ENCODE data around the gene STK17A. TPM values are rescaled to one million over a fixed set of nuclear protein-coding genes. Genes with fewer than 3 reads are reported as not detected.
A peak's percentile ranks its signal among the peaks of the same experiment; 100 is the strongest.
"Not testable (repeated sequence)": the region's sequence is repeated elsewhere in the genome, so short reads cannot be mapped to it uniquely, and the experiment has no call there.

Gene STK17A
- total RNA-seq, 1 experiment from 2014 or later = 161 TPM

DNA sequence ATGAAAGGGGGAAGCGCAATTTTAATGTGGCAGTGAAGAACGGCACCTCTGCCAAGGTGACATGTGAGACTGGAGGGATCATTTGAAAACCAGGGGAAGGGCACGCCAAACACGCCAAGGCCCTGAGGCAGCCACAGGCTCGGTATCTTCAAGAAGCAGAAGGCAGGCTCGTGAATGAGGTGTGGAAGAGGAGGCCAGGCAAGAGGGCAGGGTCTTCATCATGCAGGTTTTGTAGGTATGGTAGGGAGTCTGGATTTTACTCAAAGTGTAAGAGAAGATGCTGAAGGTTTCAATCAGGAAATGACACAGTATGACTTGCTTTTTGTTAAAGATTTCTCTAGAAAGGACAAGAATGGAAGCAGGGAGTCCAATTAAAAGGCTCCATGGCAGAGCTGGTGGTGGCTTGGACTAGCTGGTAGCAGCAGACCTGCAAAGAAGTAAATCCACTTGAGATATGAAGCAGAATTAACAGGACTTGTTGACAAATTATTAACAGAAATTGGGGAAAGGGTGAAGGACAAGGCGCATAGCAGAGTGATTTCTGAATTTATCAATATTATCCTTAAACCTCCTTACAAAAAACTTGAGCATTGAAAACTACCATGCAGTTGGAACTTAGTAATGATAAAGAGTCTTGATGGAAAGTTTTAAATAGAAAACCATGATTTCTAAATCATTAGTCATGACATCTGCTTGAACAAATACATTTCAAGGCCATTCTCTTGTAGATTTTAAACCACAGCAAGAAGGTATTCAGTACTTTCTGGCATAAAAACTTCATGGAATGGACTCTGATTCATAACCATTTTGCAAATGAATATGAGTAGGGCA lies 76.0 kb downstream of the STK17A start:
- DNase-seq (ENCODE audit: low spot score) = no peak

DNA sequence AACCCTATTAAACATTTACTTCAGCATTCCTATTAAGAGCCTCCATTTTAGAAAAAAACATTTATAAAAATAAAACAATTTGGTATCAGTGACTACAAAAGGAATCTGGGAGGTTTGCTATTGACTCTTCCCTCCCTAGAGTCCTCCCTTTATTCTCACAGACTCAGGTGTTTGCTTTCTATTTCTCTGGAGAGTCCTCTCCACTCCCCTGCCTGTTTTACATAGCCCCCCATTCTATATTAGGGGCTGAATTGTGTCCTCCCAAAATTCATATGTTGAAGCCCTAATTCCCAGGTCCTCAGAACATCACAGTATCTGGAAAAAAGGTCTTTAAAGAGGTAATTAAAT lies 76.6 kb downstream of the STK17A start:
- no peak for DNase-seq (ENCODE audit: low spot score)

DNA sequence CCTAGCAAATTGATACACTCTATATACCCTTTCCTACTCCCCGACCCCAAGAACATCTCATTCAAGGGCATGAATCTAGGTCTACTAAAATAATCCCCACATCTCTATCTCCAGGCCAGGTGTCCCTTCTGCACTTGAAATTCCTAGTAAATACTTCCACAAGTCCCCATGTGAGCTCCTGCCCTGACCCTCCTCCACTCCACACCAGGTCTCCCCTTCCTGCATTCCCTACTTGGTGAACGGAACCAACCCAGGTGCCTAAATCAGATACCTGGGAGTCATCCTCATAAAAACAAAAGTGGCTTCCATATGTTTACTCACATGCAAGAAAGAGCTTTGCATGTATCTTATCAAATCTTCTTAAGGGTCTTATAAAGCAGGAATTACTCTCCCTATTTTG lies 77.2 kb downstream of the STK17A start:
- no peak for DNase-seq (ENCODE audit: low spot score)

DNA sequence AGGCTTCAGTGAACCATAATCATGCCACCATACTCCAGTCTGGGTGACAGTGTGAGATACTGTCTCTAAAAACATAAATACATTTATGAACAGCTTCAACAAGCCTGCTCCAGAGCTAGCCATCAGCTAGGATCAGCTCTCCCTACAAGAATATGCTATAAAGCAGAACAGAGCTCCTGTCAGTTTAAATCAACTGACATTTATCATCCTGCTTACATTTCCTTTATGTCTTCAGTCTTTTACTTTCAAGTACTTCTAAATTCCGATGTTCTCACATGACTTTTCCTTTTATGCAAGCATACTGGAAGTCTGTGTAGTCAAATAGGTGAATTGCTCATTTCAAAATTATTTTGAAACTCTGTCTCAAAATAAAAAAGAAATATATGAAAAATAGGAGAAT lies 81.8 kb downstream of the STK17A start:
- no peak for DNase-seq (ENCODE audit: low spot score)

- no peak for DNase-seq (ENCODE audit: low spot score)
Observed at GRCh38 chr7:43666938-43667337, 84.0 kb downstream of the STK17A start.

- no peak for DNase-seq (ENCODE audit: low spot score)
Observed at GRCh38 chr7:43668035-43668434, 85.1 kb downstream of the STK17A start.

GRCh38 chr7:43669286-43670081 lies 86.6 kb downstream of the STK17A start:
- no peak for DNase-seq (ENCODE audit: low spot score)

DNA sequence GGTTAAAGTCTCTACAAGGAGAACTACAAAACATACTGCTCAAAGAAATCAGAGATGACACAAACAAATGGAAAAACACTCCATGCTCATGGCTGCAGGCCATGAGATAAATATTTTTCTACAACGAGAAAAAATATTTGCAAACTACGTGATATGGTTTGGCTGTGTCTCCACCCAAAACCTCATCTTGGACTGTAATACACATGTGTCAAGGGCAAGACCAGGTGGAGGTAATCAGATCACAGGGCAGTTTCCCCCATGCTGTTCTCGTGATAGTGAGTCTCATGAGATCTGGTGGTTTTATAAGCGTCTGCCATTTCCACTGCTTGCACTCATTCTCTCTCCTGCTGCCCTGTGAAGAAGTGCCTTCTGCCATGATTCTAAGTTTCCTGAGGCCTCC lies 88.6 kb downstream of the STK17A start:
- no peak for DNase-seq (ENCODE audit: low spot score)

DNA sequence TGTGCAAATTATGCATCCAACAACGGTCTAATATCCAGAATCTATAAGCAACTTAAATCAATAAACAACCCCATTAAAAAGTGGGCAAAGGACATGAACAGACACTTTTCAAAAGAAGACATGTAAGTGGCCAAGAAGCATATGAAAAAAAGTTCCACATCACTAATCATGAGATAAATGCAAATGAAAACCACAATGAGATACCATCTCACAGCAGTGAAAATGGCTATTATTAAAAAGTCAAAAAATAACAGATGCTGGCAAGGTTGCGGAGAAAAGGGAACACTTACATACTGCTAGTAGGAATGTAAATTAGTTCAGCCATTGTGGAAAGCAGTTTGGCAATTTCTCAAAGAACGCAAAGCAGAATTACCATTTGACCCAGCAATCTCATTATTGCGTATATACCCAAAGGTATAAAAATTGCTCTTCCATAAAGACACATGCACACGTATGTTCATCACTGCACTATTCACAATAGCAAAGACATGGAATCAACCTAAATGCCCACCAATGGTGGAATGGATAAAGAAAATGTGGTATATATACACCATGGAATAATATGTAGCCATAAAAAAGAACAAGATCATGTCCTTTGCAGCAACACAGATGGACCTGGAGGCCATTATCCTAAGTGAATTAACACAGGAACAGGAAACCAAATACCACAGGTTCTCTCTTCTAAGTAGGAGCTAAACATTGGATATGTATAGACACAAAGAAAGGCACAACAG lies 90.5 kb downstream of the STK17A start:
- DNase-seq (ENCODE audit: low spot score) = not testable (repeated sequence)

DNA sequence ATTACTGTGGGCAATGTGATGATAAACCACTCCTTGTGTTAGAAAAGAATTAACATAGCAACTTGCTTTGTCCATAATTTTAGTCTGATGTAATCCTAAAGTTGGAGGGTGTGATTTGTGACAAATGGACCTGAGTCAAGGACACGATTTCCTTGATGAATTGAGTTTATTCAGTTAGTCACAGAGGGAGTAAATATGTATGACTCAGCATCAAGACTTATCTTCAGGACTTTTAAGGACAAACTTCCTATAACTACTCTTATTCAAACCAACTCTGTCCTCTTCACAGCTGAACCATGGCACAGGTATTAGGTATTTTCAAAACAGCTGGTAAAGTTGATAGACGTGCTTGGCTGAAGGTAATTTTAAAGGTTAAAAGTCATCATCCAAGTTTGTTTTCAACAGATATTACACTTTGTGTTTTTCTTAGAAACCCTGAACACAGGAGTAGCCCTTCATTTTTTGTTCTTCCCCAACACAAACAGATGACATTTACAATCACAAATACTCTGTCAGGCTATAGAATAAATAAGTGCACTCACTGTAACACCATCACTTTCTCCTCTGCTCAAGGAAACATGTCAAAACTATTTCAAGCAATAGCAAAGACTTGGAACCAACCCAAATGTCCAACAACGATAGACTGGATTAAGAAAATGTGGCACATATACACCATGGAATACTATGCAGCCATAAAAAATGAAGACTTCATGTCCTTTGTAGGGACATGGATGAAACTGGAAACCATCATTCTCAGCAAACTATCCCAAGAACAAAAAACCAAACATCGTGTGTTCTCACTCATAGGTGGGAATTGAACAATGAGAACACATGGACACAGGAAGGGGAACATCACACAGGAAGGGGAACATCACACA lies 91.9 kb downstream of the STK17A start:
- DNase-seq (ENCODE audit: low spot score) = peak; percentile 94

Other genes with a start within 250 kb of the STK17A start
- gene COA1, start 146.4 kb downstream of the STK17A start, total RNA-seq (2014; rRNA removed; shearing (Covaris generic)) = 117 and 154 TPM in 2 replicates
- gene BLVRA, start 175.6 kb downstream of the STK17A start, total RNA-seq (2014; rRNA removed; shearing (Covaris generic)) = 86.1 and 109 TPM in 2 replicates

Data from H4 (cell line).